Mesendoderm (in vitro differentiated cells): ENCODE data around the gene TSPAN18.

Source experiments
- DNase-seq: peaks from one replicate; pipeline ENCODE4 v3.0.0; 2013
- H2AK5ac ChIP-seq: 2 replicates; pipeline ENCODE4 v1.6.1; 2013; ENCODE audit warnings: low read length, inconsistent platforms
- H2BK120ac ChIP-seq: 2 replicates; pipeline ENCODE4 v1.6.1; 2013; ENCODE audit warnings: low read depth, mild to moderate bottlenecking, low read length, moderate library complexity, mixed read lengths
- H2BK15ac ChIP-seq: replicated peaks from 2 replicates; pipeline ENCODE4 v1.6.1; 2013; ENCODE audit warnings: low read depth, mild to moderate bottlenecking, moderate library complexity
- H2BK5ac ChIP-seq: 2 replicates; pipeline ENCODE4 v1.6.1; 2013; ENCODE audit warnings: low read length, inconsistent platforms
- H3K18ac ChIP-seq: 2 replicates; pipeline ENCODE4 v1.6.1; 2013; ENCODE audit warnings: mild to moderate bottlenecking, low read length, mixed read lengths
- H3K23ac ChIP-seq: one replicate; pipeline ENCODE4 v1.6.1; 2013; ENCODE audit warnings: low read length
- H3K27ac ChIP-seq: 2 replicates; pipeline ENCODE4 v1.5.1; 2013; ENCODE audit warnings: low read depth, mild to moderate bottlenecking, inconsistent platforms, low read length, moderate library complexity
- H3K27me3 ChIP-seq: 2 replicates; pipeline ENCODE4 v1.6.1; 2013; ENCODE audit warnings: low read length, control low read depth, mild to moderate bottlenecking, inconsistent platforms; ENCODE audit not compliant: insufficient read depth, poor library complexity
- H3K36me3 ChIP-seq: 2 replicates; pipeline ENCODE4 v1.6.1; 2013; ENCODE audit warnings: low read length, inconsistent platforms; ENCODE audit not compliant: control insufficient read depth, insufficient read depth
- H3K4ac ChIP-seq: one replicate; pipeline ENCODE4 v1.6.1; 2013; ENCODE audit warnings: low read depth, mild to moderate bottlenecking, low read length, moderate library complexity
- H3K4me1 ChIP-seq: 2 replicates; pipeline ENCODE4 v1.6.1; 2013; ENCODE audit warnings: low read depth, low read length, inconsistent platforms; ENCODE audit not compliant: control insufficient read depth
- H3K4me2 ChIP-seq: 2 replicates; pipeline ENCODE4 v1.6.1; 2013; ENCODE audit warnings: low read length
- H3K4me3 ChIP-seq: 2 replicates; pipeline ENCODE4 v1.5.1; 2013; ENCODE audit warnings: mild to moderate bottlenecking, low read length
- H3K56ac ChIP-seq: one replicate; pipeline ENCODE4 v1.6.1; 2013; ENCODE audit warnings: low read length
- H3K79me1 ChIP-seq: 2 replicates; pipeline ENCODE4 v1.6.1; 2013; ENCODE audit warnings: low read length, inconsistent platforms
- H3K79me2 ChIP-seq: 2 replicates; pipeline ENCODE4 v1.6.1; 2013; ENCODE audit warnings: mild to moderate bottlenecking, low read length; ENCODE audit not compliant: control insufficient read depth, insufficient read depth
- H3K9ac ChIP-seq: 2 replicates; pipeline ENCODE4 v1.6.1; 2013; ENCODE audit warnings: low read length, inconsistent platforms
- H4K5ac ChIP-seq: one replicate; pipeline ENCODE4 v1.6.1; 2013; ENCODE audit warnings: low read length
- H4K8ac ChIP-seq: one replicate; pipeline ENCODE4 v1.6.1; 2013; ENCODE audit warnings: low read depth, mild to moderate bottlenecking, control low read depth, low read length, moderate library complexity
- WGBS: extraction: QIAGEN DNeasy Blood & Tissue Kit; methylation state at CpG from one replicate; pipeline ENCODE4 v1.1.7; 2013; ENCODE audit warnings: low lambda C conversion rate, missing lambda C conversion rate; ENCODE audit not compliant: insufficient coverage; ENCODE audit errors: extremely low coverage; 5-methylcytosine and 5-hydroxymethylcytosine counted together

TSPAN18 gene

DNA sequence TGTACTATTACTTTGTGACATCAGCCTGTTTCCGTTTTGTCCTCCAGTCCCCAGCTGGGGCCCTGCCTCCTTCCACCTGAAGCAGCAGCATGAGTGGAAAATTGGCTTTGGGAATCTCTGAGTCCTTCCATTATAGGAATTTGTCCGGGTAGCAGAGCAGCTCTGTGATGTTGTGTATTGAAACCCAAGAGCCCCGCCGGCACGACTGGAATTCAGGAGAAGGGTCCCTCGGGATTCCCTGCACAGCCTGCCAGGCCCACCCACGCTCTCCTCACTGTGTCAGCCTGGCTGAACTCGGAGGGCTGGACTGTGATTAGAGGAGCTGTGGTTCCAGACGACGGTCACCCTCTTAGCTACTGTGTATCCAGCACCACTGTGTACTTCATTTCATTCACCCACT, 18.8 kb upstream of the TSPAN18 start:
- Histone ChIP-seq H3K79me2 (no peaks in the 10 kb centered on the region), H2BK15ac (no peak overlapping the region), H3K4me3 (no peak overlapping the region), H3K9ac (no peak overlapping the region), H3K4me2 (no peak overlapping the region), H3K18ac (no peak overlapping the region), H2BK5ac (no peak overlapping the region), H2AK5ac (no peak overlapping the region), H3K4ac (no peak overlapping the region), H3K4me1 (no peaks in the 10 kb centered on the region), H2BK120ac (no peak overlapping the region), H3K27me3 (no peaks in the 10 kb centered on the region), H3K79me1 (no peaks in the 10 kb centered on the region), H3K56ac (no peak overlapping the region), H3K36me3 (no peaks in the 10 kb centered on the region), H4K5ac (no peak overlapping the region), H4K8ac (no peak overlapping the region), H3K27ac (no peak overlapping the region), H3K23ac (no peak overlapping the region)
- WGBS = no CpG with 5 or more reads among the region's 10 CpGs
- DNase-seq = no peak

- no CpG with 5 or more reads among the region's 6 CpGs for WGBS
- no peak overlapping the region for H3K56ac ChIP-seq
These were observed 18.1 kb upstream of the TSPAN18 start for GRCh38 chr11:44708523-44709280.

GRCh38 chr11:44709281-44709562, 17.5 kb upstream of the TSPAN18 start:
- Histone ChIP-seq H3K18ac (no peak overlapping the region), H4K5ac (no peak overlapping the region), H3K4ac (no peak overlapping the region), H2BK120ac (no peak overlapping the region), H3K27ac (no peak overlapping the region), H3K56ac (no peak overlapping the region), H3K79me1 (no peaks in the 10 kb centered on the region), H3K9ac (no peak overlapping the region), H3K79me2 (no peaks in the 10 kb centered on the region), H2BK15ac (no peak overlapping the region), H3K4me3 (no peak overlapping the region), H3K4me2 (no peak overlapping the region), H3K4me1 (no peaks in the 10 kb centered on the region), H3K36me3 (no peaks in the 10 kb centered on the region), H4K8ac (no peak overlapping the region), H3K27me3 (no peaks in the 10 kb centered on the region), H2AK5ac (no peak overlapping the region), H2BK5ac (no peak overlapping the region), H3K23ac (no peak overlapping the region)
- no CpG with 5 or more reads among the region's 3 CpGs for WGBS
- DNase-seq = peak; percentile 32

More at GRCh38 chr11:44708523-44709280, 18.1 kb upstream of the TSPAN18 start:
- no peak overlapping the region for H2BK5ac ChIP-seq
- H2AK5ac ChIP-seq = no peak overlapping the region
- H3K4me3 ChIP-seq = no peak overlapping the region
- no peaks in the 10 kb centered on the region for H3K79me1 ChIP-seq
- H3K36me3 ChIP-seq = no peaks in the 10 kb centered on the region
- H3K79me2 ChIP-seq = no peaks in the 10 kb centered on the region
- H4K5ac ChIP-seq = no peak overlapping the region
- H3K27ac ChIP-seq = no peak overlapping the region
- no peak overlapping the region for H3K18ac ChIP-seq
- no peak overlapping the region for H3K4ac ChIP-seq
- no peak overlapping the region for H4K8ac ChIP-seq
- no peak overlapping the region for H3K23ac ChIP-seq
- no peaks in the 10 kb centered on the region for H3K4me1 ChIP-seq
- H2BK15ac ChIP-seq = no peak overlapping the region
- H3K4me2 ChIP-seq = no peak overlapping the region
- H2BK120ac ChIP-seq = no peak overlapping the region
- H3K27me3 ChIP-seq = no peaks in the 10 kb centered on the region
- H3K9ac ChIP-seq = no peak overlapping the region
- no peak for DNase-seq

- Histone ChIP-seq H3K4me3 (no peak overlapping the region), H2BK120ac (no peak overlapping the region), H3K9ac (no peak overlapping the region), H3K36me3 (no peaks in the 10 kb centered on the region), H3K56ac (no peak overlapping the region), H3K4me1 (no peaks in the 10 kb centered on the region), H3K23ac (no peak overlapping the region), H3K27me3 (no peaks in the 10 kb centered on the region), H3K4ac (no peak overlapping the region), H2BK5ac (no peak overlapping the region), H3K4me2 (no peak overlapping the region), H3K27ac (no peak overlapping the region), H3K79me1 (no peaks in the 10 kb centered on the region), H3K18ac (no peak overlapping the region), H2AK5ac (no peak overlapping the region), H4K8ac (no peak overlapping the region), H3K79me2 (no peaks in the 10 kb centered on the region), H4K5ac (no peak overlapping the region), H2BK15ac (no peak overlapping the region)
- DNase-seq = no peak
- WGBS = no CpG with 5 or more reads among the region's 3 CpGs
These were observed 16.8 kb upstream of the TSPAN18 start for GRCh38 chr11:44709966-44710365.

- Histone ChIP-seq H4K5ac (no peak overlapping the region), H3K56ac (peak overlapping the region; percentile 25), H3K79me1 (no peaks in the 10 kb centered on the region), H4K8ac (no peak overlapping the region), H3K27ac (no peak overlapping the region), H3K4ac (no peak overlapping the region), H3K27me3 (no peaks in the 10 kb centered on the region), H3K9ac (no peak overlapping the region), H3K4me2 (no peak overlapping the region), H3K79me2 (no peaks in the 10 kb centered on the region), H3K4me3 (no peak overlapping the region), H2BK5ac (no peak overlapping the region), H3K36me3 (no peaks in the 10 kb centered on the region), H2AK5ac (no peak overlapping the region), H2BK120ac (no peak overlapping the region), H3K18ac (no peak overlapping the region), H3K23ac (no peak overlapping the region), H3K4me1 (no peaks in the 10 kb centered on the region), H2BK15ac (no peak overlapping the region)
- WGBS = no CpG with 5 or more reads among the region's 6 CpGs
- DNase-seq = peak; percentile 75
These were observed 15.5 kb upstream of the TSPAN18 start for GRCh38 chr11:44711113-44711786.
